Loucy (cell line): ENCODE results near the gene PKM.

Experiments
- H2AFZ ChIP-seq: fragments of 200-600 bp; sonication (generic); 2 replicates; pipeline ENCODE4 v1.6.0; 2016; ENCODE audit warnings: antibody characterized with exemption, mild to moderate bottlenecking, low read length, moderate library complexity
- H3F3A ChIP-seq: fragments of 200-600 bp; 2 replicates; pipeline ENCODE4 v1.6.0; 2016; ENCODE audit warnings: antibody characterized with exemption, low read depth, mild to moderate bottlenecking
- H3K27me3 ChIP-seq: fragments of 200-600 bp; sonication (generic); 2 replicates; pipeline ENCODE4 v1.6.1; 2014; ENCODE audit warnings: low read length, mild to moderate bottlenecking; ENCODE audit not compliant: insufficient read depth, poor library complexity, severe bottlenecking
- H3K36me3 ChIP-seq: fragments of 200-600 bp; sonication (generic); 2 replicates; pipeline ENCODE4 v1.6.1; 2016; ENCODE audit warnings: low read length; ENCODE audit not compliant: insufficient read depth
- H3K4me1 ChIP-seq: fragments of 200-600 bp; sonication (generic); 2 replicates; pipeline ENCODE4 v1.5.1; 2014; ENCODE audit warnings: low read length, mild to moderate bottlenecking; ENCODE audit not compliant: insufficient read depth, poor library complexity, severe bottlenecking
- H3K4me2 ChIP-seq: fragments of 200-600 bp; sonication (generic); 2 replicates; pipeline ENCODE4 v1.6.0; 2014; ENCODE audit warnings: antibody characterized with exemption, low read length, low read depth, mild to moderate bottlenecking; ENCODE audit not compliant: poor library complexity, severe bottlenecking
- H3K4me3 ChIP-seq: fragments of 200-600 bp; sonication (generic); 2 replicates; pipeline ENCODE4 v1.5.1; 2014; ENCODE audit warnings: low read length, mild to moderate bottlenecking, mixed read lengths; ENCODE audit not compliant: poor library complexity, severe bottlenecking
- H3K79me2 ChIP-seq: fragments of 200-600 bp; sonication (generic); 2 replicates; pipeline ENCODE4 v1.6.1; 2014; ENCODE audit warnings: low read length; ENCODE audit not compliant: insufficient read depth
- H3K9ac ChIP-seq: fragments of 200-600 bp; sonication (generic); 2 replicates; pipeline ENCODE4 v1.6.0; 2014; ENCODE audit warnings: mild to moderate bottlenecking, low read depth, low read length, moderate library complexity; ENCODE audit not compliant: poor library complexity, severe bottlenecking
- H3K9me2 ChIP-seq: fragments of 200-600 bp; sonication (generic); replicated peaks from 2 replicates; pipeline ENCODE4 v1.6.1; 2016; ENCODE audit warnings: low read depth, low read length, mixed read lengths
- H3K9me3 ChIP-seq: fragments of 200-600 bp; sonication (generic); 2 replicates; pipeline ENCODE4 v1.6.1; 2014; ENCODE audit warnings: mild to moderate bottlenecking, antibody characterized with exemption, low read length, low read depth; ENCODE audit not compliant: insufficient read depth
- H4K20me1 ChIP-seq: fragments of 200-600 bp; sonication (generic); 2 replicates; pipeline ENCODE4 v1.6.0; 2014; ENCODE audit warnings: antibody characterized with exemption, low read length, mild to moderate bottlenecking; ENCODE audit not compliant: insufficient read depth, poor library complexity, severe bottlenecking
- CTCF ChIP-seq: fragments of 200-600 bp; sonication (generic); conservative IDR thresholded peaks from 2 replicates; pipeline ENCODE4 v1.5.1; 2014; ENCODE audit warnings: mild to moderate bottlenecking, antibody characterized with exemption, low read length
- EZH2phosphoT487 ChIP-seq: fragments of 200-600 bp; IDR thresholded peaks from 2 replicates; pipeline ENCODE4 v1.6.1; 2018; ENCODE audit warnings: antibody characterized with exemption, mild to moderate bottlenecking, moderate library complexity, borderline replicate concordance

PKM gene

GRCh38 chr15:72239652-72240051 is 8.7 kb upstream of the PKM start:
- H3K27me3 ChIP-seq, result no peaks in the 10 kb centered on the region
- TF ChIP-seq EZH2phosphoT487 (no peak), CTCF (no peak)
- peaks cover 31% of the 10 kb centered on the region; the same call in 1 of the 2 replicates for H3K36me3 ChIP-seq
- no peaks in the 10 kb centered on the region; the same call in 1 of the 2 replicates for H3F3A ChIP-seq
- H3K9me3 ChIP-seq, result no peaks in the 10 kb centered on the region
- no peak overlapping the region for H2AFZ ChIP-seq
- H3K4me3 ChIP-seq, result no peak overlapping the region
- 0 out of 2 replicates have a peak, but pooled peaks cover 4% of the 10 kb centered on the region for H3K79me2 ChIP-seq
- H4K20me1 ChIP-seq, result no peaks in the 10 kb centered on the region
- H3K9me2 ChIP-seq, result no peaks in the 10 kb centered on the region
- no peak overlapping the region for H3K4me2 ChIP-seq
- H3K9ac ChIP-seq, result no peak overlapping the region
- H3K4me1 ChIP-seq, result peaks cover 22% of the 10 kb centered on the region

- H3K36me3 ChIP-seq, result peaks cover 22% of the 10 kb centered on the region; the same call in 1 of the 2 replicates
- no peak overlapping the region for H3K4me3 ChIP-seq
- no peak overlapping the region for H2AFZ ChIP-seq
- no peak overlapping the region for H3K4me2 ChIP-seq
- H3K9ac ChIP-seq, result no peak overlapping the region
- no peaks in the 10 kb centered on the region for H3K9me2 ChIP-seq
- no peaks in the 10 kb centered on the region for H3K9me3 ChIP-seq
- H3K27me3 ChIP-seq, result no peaks in the 10 kb centered on the region
- H3K79me2 ChIP-seq, result 0 out of 2 replicates have a peak, but pooled peaks cover 4% of the 10 kb centered on the region
- no peak for TF ChIP-seq CTCF
- TF ChIP-seq EZH2phosphoT487, result no peak
- no peaks in the 10 kb centered on the region for H4K20me1 ChIP-seq
- no peaks in the 10 kb centered on the region; the same call in 1 of the 2 replicates for H3F3A ChIP-seq
- peaks cover 22% of the 10 kb centered on the region for H3K4me1 ChIP-seq
These were observed 7.6 kb upstream of the PKM start for GRCh38 chr15:72238586-72238985.

- Histone ChIP-seq H3K4me3 (peak overlapping the region; percentile 63), H3F3A (no peaks in the 10 kb centered on the region; the same call in 1 of the 2 replicates), H4K20me1 (no peaks in the 10 kb centered on the region), H3K27me3 (no peaks in the 10 kb centered on the region), H3K4me2 (peak overlapping the region; percentile 81), H3K79me2 (0 out of 2 replicates have a peak, but pooled peaks cover 4% of the 10 kb centered on the region), H3K36me3 (peaks cover 20% of the 10 kb centered on the region; the same call in 1 of the 2 replicates), H2AFZ (no peak overlapping the region), H3K9me3 (no peaks in the 10 kb centered on the region), H3K4me1 (peaks cover 22% of the 10 kb centered on the region), H3K9me2 (no peaks in the 10 kb centered on the region), H3K9ac (no peak overlapping the region)
- TF ChIP-seq CTCF (no peak), EZH2phosphoT487 (no peak)
These were observed 6.8 kb upstream of the PKM start for GRCh38 chr15:72237853-72238224.
